ENCODE data around the gene BHLHE23.

Gene BHLHE23

DNA sequence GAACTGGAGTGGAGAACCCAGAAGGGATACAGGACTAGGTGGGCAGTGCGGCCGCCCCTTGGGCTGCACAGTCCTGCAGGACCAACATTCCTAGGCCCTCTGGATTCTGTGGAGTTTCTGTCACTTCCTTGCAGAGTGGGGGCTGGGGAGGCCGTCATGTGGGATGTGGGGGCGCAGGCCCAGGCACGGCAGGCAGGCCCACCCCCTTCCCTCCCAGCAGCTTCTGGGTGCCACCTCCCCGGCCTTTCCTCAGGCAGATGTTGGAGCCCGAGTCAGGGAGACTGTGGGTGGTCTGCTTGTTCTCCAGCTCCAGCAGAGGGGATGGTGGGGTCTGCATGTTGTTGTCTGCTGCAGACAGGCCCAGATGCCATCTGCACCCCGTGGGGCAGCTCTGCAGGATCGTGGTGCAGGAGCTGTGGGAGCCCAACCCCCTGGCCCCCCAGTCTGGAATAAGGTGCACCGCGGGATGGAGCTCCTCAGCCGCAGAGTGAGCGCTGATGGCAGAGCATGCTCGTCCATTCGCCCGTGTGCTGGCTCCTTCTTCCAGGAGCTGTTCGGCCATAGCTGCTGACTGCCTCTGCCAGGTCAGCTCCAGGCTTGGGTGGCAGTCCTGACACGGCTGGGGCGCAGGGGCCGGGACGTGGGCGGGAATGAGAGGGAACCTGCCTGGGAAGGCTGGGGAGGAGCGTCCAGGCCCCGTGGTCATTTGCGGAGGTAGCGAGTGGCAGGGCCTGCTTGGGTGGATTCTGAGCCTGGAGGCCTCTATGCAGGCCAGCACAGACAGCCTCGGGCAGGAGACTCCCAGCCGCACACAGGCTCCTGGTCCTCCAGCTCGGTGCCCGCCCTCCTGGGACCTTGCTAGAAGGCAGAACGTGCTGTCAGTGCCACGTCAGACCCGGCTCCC, 36.2 kb downstream of the BHLHE23 start:
- DNase-seq: no peak

DNA sequence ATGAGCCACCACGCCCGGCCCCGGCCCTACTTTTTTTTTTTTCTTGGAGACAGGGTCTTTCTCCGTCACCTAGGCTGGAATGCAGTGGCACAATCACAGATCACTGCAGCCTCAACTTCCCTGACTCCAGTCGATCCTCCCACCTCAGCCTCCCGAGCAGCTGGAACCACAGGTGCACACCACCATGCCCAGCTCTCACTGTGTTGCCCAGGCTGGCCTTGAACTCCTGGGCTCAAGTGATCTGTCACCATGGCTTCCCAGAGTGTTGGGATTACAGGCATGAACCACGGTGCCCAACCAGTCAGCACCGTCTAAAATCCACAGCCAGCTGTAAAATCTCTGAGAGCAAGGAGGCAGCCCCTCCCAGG, 36.8 kb downstream of the BHLHE23 start:
- no peak for DNase-seq

DNA sequence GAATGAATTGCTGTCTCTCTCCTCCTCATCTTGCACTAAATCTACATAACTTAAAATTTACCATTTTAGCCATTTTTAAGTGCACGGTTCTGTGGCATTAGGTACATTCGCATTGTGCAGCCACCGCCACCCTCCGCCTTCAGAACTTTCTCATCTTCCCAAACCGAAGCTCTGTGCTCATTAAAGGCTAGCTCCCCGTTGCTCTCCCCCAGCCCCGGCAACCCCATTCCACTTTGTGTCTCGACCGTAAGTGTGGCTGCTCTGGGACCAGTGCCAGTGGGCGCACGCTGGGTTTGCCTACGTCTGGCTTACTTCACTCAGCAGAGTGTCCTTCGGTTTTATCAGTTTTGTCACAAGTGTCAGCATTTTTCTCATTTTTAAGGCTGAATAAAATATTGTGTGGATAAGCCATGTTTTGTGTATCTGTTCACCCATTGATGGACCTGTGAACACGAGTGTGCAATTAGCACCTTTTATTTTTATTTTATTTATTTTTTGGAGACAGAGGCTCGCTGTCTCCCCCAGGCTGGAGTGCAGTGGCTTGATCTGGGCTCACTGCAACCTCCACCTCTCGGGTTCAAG, 37.5 kb downstream of the BHLHE23 start:
- no peak for DNase-seq

DNA sequence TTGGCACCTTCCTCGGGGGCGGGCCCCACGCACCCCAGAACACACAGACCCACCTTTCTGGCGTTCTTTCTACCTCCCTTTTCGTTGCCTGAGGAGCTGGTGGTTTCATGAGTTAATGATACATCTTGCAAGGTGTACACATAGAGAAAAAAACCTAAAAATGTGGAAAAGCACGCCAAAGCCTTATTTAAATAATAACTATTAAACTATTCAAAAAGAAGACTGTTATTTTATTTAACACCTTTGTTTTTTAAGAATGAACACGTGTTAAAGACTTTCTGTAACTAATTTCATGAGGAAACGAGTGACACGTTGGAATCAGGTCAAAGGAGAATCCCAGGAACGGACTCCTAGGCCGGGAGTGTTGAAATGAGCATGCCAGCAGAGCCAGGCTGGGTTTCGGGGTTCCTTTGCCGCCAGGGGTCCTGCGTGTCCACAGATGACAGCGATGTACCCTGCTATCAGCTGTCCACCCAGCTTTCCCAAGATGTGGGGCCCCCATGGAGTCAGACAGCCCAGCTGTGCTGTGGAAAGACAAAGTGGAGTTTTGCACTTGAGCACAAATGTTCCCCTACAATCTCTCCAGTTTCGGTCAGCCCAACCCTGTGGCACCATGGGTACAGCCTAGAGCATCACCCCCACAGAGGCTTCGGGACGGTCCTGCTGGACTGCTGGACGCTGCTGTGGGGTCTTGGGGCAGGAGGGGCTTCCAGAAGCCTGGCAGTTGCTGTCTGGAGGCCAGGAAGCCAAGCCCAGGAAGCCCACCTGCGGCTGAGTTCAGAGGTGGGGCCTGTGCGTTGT, 38.2 kb downstream of the BHLHE23 start:
- no peak for DNase-seq

DNA sequence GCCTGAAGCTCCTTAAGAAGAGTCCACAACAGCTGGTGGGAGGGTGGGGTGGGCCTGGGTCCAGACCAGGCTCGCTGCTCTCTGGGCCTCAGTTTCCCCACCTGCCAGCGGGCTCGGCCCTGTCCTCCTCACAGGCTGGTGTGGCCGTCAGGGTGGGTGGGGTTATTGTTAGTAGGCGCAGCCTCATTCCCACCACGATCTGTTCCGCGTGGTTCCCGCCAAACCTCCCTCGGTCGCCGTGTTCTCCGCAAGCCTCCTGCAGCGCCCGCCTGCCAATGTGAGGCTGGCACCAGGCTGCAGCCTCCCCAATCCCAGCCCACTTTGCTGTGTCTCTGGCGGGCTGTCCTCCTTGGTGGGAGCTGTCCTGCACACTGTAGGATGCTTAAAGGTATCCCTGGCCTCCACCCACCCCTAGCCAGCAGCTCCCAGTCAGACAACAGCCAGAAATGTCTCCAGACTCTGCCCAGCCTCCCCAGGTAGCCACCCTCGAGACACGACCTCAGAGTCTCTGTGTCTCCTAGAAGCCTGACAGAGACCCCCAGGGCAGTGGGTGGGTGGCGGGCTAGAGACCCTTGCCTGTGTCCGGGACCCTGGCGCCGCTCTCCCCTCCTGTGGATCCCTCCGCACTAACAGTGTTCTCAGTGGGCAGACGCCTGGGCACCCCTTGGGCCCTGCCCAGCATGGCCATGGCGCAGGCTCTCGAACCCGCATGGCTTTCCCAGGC, 39.0 kb downstream of the BHLHE23 start:
- DNase-seq: no peak

DNA sequence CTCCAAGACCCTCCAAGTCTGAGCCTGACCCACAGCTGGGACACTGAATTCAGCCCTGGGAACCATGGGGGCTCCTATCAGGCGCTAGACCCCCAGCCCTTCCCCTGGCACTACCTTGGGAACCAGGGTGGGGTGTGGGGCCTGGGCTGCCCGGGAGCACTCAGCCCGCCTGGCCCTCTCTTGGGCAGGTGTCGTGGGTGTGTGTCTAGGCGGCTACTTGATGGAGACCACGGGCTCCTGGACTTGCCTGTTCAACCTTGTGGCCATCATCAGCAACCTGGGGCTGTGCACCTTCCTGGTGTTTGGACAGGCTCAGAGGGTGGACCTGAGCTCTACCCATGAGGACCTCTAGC, 39.6 kb downstream of the BHLHE23 start:
- DNase-seq: no peak

DNA sequence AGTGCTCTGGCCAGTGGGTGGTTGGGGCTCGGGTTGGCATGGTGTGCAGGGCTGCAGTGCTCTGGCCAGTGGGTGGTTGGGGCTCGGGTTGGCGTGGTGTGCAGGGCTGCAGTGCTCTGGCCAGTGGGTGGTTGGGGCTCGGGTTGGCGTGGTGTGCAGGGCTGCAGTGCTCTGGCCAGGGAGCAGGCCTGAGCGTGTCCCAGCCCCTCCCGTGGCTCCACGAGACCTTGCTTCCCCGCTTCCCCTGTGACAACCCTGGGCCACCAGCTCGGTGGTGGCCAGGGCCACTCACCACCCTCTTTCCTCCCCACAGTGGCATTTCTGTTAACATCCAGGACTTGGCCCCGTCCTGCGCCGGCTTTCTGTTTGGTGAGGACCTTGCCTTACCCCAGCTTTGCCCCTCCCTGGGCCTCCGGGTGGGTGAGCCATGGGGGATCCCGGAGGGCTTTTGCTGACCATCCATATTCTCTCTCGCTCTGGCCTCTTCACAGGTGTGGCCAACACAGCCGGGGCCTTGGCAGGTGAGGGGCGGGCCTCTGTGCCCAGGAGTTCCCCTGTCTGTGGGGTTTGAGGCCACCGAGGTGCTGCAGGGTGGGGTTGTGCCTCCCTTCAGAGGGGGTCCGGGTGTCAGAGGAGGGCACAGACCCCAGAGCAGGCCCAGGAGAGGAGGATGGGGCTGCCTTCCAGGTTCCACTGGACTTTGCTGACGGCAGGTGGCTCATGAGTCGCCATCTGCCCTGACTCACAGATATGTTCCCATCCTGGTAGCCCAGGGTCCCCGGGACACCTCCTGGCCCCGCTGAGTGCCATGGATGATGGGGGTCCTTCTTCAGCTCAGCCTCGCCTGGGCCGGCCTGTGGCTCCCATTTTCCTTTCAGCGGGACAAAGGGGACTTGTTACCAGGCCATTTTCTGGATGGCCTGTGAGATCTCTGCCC, 40.3 kb downstream of the BHLHE23 start:
- DNase-seq: peak; percentile 1

DNA sequence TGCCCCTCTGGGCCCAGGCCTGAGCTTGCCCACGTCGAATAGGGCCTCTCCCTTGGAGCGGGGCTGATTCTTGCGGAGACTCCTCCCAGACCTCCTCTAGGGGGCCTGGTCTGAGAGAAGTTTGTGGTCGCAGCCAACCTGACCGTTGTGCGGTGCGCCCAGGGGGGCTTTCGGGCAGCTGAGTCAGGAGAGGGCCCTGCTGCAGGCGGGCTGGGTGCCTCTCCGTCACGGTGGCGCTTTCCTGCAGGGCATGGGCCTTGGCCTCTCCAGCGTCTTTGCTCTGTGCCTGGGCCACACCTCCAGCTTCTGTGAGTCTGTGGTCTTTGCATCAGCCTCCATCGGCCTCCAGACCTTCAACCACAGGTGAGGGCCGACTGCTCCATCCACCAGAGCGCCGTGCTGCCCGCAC, 41.4 kb downstream of the BHLHE23 start:
- no peak for DNase-seq

DNA sequence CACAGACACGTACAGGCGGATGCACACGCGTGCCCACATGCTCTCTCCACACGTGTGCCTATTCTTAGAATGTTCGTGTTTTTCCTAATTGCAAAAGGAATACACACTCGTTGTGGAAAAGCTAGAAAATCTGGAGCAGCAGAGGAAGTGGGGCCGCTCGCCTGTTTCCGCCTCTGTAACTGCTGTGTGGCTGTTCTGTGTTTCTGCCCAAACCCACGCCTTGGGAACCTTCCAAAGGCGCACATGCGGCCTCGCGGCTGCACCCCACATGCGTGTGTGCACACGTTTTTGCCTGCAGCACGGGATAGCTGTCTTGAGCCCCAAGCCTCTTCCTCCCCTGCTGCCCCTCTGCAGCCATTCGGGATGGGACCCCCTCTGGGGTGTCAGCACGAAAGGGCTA, 42.1 kb downstream of the BHLHE23 start:
- peak; percentile 1 for DNase-seq

DNA sequence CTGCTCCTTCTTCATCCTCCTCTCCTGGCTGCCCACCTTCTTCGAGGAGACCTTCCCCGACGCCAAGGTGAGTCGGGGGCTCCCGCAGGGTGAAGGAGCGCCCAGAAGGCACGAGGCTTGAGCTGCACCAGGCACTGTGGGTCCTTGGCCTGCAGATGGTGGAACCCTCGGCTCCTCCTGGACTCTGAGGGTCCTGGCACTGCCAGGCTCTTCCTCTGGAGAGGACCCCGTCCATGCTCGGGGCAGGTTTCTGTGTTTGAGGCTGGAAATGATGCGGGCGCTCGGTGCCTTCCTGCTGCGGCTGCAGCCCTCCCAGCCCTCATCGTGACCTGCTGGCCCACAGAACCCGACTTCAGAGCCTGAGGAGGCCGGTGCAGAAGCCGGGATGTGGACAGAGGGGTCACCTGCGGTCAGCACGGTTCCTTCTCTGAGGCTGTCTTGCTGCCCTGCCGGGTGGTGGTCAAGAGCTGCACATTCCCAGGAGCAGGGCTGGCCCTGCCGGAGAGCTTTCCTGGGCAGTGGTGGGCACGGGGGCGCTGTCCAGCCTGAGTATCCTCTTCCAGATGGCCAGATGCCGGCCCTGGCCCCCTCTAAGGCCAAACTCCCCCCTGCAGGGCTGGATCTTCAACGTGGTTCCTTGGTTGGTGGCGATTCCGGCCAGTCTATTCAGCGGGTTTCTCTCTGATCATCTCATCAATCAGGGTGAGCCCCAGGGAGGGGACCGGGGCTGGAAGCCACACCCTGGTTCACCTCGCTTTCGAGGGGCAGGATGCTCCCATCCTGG, 43.0 kb downstream of the BHLHE23 start:
- DNase-seq: peak; percentile 0

DNA sequence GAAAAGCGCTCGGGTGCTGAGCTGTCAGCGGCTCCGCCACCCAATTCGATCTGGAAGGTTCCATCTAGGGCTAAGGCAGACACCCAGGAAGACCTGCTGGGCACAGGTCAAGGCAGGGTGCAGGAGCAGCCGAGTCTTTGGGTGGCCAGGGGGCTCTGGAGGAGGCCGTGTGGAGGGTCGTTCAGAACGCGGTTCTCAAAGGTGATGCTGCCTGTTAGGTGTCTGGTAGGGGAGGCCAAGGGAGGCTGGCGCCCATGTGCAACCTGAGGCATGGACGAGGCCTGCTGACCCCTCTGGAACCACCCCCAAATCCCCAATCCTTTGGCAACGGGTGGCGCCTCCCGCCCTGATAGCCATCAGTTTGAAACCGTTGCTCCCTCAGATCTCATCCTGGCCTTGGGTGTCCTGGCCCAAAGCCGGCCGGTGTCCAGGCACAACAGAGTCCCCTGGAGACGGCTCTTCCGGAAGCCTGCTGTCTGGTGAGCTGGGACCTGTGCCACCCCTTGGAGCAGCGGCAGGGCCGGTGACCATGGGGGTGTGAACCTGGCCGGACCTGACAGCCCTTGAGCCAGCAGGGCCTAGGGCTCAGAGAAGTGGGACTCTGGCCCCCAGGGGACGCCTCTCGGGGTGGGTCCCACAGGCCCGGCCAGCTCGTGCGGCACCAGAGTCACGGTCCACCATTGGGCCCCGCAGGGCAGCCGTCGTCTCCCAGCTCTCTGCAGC, 43.7 kb downstream of the BHLHE23 start:
- peak; percentile 1 for DNase-seq

DNA sequence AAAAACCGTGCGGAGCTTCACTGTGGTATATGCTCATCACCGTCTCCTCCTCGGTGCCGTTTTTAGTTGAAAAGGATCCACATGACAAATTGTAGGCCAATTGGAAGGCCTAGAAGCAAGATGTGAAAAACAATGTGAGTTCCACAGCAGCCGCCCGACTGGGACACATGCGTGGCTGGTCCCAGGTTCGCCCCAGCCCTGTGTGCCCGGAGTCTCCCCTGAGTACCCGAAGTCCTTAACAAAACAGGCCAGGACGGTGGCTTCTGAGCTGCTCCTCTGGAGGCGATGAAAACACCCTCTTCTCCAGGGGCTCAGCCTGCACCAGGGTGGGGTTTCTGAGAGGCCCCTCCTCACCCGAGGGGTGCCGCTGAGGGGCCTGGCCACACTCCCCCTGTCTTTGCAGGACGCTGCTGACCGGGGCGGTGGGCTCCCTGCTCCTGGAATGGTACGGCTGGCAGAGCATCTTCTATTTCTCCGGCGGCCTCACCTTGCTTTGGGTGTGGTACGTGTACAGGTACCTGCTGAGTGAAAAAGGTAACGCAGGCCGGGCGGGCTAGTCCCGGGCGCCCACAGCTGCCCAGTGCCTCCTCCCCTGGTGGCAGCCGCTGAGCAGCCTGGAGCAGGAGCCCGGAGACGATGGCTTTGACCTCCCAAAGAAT, 44.4 kb downstream of the BHLHE23 start:
- DNase-seq: peak; percentile 1

DNA sequence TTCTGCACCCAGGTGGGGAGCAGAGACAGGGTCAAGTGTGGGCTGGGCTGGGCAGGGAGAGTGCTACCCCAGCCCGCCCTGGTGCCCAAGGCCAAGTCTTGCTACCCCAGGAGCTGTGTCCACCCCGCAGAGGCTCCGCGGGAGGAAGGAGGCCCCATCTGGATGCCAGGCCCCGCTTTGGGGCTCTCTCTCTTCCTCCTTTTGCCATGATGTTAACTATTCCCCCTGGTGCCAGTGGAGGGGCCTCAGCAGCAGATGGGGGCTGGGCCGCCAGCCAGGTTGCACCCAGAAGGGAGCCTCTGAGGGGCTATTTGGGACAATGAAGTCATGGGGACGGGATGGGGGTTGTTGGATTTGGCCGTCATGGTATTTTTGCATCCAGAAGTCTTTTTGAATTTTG, 45.0 kb downstream of the BHLHE23 start:
- DNase-seq: no peak

DNA sequence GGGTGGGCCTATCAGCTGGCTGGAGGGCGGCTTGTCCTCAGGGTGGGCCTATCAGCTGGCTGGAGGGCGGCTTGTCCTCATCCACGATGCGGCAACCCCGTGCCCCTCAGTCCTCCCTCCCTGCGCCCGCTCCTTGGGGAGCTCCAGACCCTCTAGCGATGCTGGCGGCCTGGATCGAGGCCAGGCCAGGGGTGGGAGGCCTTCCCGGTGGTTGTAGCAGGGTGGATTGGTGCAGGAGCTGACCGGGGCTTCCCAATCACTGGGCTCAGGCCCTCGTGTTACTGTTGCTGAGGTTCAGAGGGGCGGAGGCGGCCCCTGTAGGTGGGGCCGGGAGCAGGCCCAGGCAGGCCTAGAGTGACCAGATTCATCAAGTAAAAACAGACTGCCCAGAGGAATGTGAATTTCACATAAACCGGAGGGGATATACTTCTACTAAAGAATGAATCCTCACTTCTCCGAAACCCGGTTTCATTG, 45.4 kb downstream of the BHLHE23 start:
- DNase-seq: peak; percentile 37

DNA sequence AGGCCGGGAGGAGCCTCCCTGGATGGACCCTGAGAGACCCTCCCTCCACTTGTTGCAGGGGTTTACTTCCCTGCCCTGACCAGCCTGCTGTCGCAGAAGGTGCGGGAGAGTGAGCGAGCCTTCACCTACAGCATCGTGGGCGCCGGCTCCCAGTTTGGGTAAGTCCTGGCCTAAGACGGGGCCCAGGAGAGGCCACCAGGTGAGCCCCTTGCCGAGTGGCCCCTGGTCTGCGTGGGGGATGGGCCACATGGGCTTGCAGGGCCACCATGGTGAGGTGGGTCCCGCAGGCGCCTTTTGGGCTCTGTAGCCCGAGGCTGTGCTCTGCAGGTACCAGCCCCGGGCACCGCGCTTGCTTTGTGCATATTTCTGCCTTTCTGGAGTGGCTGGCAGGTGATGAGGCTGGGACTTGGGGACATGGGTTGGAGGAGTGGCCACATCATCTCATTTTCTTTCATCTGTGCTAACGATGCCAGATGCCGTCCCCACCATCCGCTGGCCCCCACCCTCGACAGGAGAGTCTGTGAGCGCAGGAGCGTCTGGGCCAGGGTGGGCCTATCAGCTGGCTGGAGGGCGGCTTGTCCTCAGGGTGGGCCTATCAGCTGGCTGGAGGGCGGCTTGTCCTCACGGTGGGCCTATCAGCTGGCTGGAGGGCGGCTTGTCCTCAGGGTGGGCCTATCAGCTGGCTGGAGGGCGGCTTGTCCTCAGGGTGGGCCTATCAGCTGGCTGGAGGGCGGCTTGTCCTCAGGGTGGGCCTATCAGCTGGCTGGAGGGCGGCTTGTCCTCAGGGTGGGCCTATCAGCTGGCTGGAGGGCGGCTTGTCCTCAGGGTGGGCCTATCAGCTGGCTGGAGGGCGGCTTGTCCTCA, 46.1 kb downstream of the BHLHE23 start:
- peak; percentile 30 for DNase-seq

DNA sequence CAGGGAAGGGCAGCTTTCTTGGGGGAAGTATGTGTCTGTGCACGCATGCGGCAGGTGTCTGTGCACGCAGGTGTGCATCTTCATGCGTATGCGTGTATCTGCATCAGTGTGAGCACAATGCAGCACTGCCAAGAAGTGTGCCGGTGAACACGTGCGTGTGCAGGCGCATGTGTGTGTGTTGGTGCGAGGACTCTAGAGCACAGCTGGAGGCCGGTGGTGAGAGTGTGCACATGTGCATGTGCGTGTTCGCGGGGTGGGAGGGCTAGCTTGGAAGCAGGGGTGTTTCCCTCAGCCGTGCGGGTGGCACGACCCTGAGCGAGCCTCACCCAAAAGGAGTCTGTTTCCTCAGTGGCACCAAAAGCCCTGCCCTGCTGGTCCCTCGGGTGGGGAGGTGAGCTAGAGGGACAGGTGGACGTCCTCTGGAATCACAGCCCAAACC, 46.7 kb downstream of the BHLHE23 start:
- DNase-seq: no peak

DNA sequence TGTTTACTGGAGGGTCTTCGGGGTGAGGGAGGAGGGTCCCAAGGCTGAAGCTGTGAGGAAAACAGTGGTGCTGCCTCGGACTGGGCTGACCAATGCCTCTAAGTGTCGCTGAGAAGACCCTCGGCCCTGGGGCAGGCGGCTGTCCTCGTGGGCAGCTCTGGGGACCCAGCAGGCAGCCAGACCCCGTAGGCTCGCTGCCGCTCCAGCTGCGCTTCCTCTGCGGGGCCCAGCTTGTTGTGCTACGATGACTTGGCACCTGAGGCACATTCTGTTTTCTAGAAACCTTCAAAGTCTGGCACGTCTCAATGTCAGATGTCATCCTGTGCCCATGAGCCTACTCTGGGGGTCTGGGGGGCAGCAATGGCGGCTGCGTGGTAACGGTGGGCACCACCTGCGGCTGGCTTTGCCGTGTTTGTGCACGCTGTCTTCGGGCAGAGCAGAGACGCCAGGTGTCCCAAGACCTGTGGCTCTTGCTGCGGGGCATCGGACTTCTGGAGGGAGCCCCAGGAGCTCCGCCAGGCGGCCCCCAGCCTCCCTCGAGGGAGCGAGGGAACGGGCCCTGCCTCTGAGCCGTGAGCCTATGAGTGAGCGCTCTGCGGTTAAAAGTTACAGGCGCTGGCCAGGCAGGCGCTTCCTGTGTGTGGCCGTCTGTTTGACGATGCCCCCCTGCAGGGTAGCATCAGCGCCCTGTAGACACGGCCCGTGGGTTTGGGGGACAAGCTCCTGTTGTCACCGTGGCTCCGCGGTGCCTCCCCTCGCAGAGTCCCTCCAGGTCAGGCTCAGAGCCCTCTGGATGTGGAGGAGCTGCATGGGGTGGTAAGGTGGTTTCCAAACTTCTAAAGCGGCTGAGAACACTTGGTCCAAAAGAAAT, 47.4 kb downstream of the BHLHE23 start:
- DNase-seq: no peak

All from retina (tissue), 1 donor.